K562 (cell line): ENCODE results near the gene ABCF2. TPM values are rescaled to one million over a fixed set of nuclear protein-coding genes. Genes with fewer than 3 reads are reported as not detected.

Experiments used
- CREM ChIP-seq: IDR thresholded peaks from 2 replicates; pipeline ENCODE4 v1.6.1; 2014; ENCODE audit warnings: antibody characterized with exemption, low read depth
- KLF16 ChIP-seq: IDR thresholded peaks from 2 replicates; pipeline ENCODE4 v1.6.1; 2016; ENCODE audit warnings: antibody characterized with exemption
- NFIC ChIP-seq: fragments of 450-650 bp; IDR thresholded peaks from 2 replicates; pipeline ENCODE4 v1.6.1; 2017; ENCODE audit warnings: mild to moderate bottlenecking, inconsistent platforms
- POLR2AphosphoS5 ChIP-seq: IDR thresholded peaks from 2 replicates; pipeline ENCODE4 v1.6.1; 2011; ENCODE audit warnings: mild to moderate bottlenecking, low read depth, low read length, moderate library complexity; ENCODE audit not compliant: control insufficient read depth, insufficient read depth
- SAFB ChIP-seq: fragments of 200-400 bp; formaldehyde crosslinking; IDR thresholded peaks from 2 replicates; pipeline ENCODE4 v1.6.1; 2017; ENCODE audit warnings: low read depth, low read length, borderline replicate concordance
- polyA plus RNA-seq, 8 experiments: library from polyadenylated mRNA; depleted of rRNA in 4 of 8; stranded (reverse) in 5 of 8; unstranded in 3 of 8; fragments of >200 nt; fragmentation: Nextera tagmentation in 2 of 8; fragmentation: Illumina TruSeq in 1 of 8; extraction: Ambion mirVana in 2 of 8; extraction: Trizol in 1 of 8; gene quantifications; 2 replicates each; pipeline versions ENCODE4 v1.2.1 to v1.2.3, GENCODE V29; 2011 to 2014; ENCODE audit warnings: inconsistent platforms in 1 of 8, missing spikeins in 1 of 8
- total RNA-seq, 7 experiments: library from RNA; depleted of rRNA in 6 of 7; stranded (reverse); fragments of >200 nt in 6 of 7; fragmentation: Illumina TruSeq in 2 of 7; extraction: Trizol in 2 of 7; gene quantifications; 2 replicates each; pipeline versions ENCODE4 v1.2.1 to v1.2.3, GENCODE V29; 2011 to 2021; ENCODE audit warnings: low replicate concordance in 1 of 7
- TF ChIP-seq, protein P1 (sequence below): fragments of 150-350 bp; conservative IDR thresholded peaks from 2 replicates; pipeline ENCODE4 v1.6.1; 2014; ENCODE audit warnings: low read length
- TF ChIP-seq, protein P2 (sequence below), 2 experiments: fragments of 450-650 bp; formaldehyde crosslinking in 1 of 2; IDR thresholded peaks; 2 replicates each; pipeline versions ENCODE4 v1.4.0 to v1.6.1; 2014 to 2020; ENCODE audit warnings: mild to moderate bottlenecking in 2 of 2, borderline replicate concordance in 1 of 2, low read depth in 1 of 2

Gene ABCF2
- total and polyA plus RNA-seq, 9 of the 15 experiments (the other 6 are each of a cell fraction or from before 2014, with no cell fraction given) = 62.1 to 224 (median 113) TPM

DNA sequence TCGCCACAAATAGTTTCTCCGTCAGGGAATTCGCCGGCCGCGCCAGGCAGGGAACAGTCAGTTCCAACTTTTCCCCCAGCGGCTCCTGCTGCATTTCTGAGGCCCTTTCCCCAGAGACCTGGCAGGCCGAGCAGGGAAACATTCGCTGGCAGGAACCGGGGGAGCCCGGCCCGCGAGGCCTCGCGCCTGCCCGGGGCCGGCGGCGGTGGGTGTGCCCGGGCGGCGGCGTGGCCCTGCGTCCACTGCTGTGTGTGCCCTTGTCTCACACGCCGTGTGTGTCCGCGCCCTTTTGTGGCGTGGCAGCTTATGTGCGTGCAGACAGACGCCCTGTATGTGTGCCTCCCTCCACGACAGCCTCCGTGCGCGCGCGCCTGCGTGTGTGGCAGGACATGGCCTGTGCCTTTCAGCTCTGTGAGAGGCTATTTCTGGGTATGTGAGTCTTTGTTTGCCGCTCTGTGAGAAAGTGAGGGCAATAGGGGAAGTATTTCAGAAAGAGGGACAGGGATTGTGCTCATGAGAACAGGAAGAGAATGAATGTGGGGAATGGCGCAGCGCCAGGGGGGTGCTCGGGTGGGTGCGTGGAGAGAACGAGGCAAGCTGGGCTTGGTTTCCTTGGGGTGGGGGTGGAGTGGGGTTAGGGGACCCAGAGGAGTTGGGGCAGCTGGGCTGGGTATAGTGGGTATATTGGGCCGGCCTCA, 22.2 kb upstream of the ABCF2 start (continued):
- TF ChIP-seq, protein P1, sequence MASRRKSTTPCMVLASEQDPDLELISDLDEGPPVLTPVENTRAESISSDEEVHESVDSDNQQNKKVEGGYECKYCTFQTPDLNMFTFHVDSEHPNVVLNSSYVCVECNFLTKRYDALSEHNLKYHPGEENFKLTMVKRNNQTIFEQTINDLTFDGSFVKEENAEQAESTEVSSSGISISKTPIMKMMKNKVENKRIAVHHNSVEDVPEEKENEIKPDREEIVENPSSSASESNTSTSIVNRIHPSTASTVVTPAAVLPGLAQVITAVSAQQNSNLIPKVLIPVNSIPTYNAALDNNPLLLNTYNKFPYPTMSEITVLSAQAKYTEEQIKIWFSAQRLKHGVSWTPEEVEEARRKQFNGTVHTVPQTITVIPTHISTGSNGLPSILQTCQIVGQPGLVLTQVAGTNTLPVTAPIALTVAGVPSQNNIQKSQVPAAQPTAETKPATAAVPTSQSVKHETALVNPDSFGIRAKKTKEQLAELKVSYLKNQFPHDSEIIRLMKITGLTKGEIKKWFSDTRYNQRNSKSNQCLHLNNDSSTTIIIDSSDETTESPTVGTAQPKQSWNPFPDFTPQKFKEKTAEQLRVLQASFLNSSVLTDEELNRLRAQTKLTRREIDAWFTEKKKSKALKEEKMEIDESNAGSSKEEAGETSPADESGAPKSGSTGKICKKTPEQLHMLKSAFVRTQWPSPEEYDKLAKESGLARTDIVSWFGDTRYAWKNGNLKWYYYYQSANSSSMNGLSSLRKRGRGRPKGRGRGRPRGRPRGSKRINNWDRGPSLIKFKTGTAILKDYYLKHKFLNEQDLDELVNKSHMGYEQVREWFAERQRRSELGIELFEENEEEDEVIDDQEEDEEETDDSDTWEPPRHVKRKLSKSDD = no peak
- TF ChIP-seq, protein P2, sequence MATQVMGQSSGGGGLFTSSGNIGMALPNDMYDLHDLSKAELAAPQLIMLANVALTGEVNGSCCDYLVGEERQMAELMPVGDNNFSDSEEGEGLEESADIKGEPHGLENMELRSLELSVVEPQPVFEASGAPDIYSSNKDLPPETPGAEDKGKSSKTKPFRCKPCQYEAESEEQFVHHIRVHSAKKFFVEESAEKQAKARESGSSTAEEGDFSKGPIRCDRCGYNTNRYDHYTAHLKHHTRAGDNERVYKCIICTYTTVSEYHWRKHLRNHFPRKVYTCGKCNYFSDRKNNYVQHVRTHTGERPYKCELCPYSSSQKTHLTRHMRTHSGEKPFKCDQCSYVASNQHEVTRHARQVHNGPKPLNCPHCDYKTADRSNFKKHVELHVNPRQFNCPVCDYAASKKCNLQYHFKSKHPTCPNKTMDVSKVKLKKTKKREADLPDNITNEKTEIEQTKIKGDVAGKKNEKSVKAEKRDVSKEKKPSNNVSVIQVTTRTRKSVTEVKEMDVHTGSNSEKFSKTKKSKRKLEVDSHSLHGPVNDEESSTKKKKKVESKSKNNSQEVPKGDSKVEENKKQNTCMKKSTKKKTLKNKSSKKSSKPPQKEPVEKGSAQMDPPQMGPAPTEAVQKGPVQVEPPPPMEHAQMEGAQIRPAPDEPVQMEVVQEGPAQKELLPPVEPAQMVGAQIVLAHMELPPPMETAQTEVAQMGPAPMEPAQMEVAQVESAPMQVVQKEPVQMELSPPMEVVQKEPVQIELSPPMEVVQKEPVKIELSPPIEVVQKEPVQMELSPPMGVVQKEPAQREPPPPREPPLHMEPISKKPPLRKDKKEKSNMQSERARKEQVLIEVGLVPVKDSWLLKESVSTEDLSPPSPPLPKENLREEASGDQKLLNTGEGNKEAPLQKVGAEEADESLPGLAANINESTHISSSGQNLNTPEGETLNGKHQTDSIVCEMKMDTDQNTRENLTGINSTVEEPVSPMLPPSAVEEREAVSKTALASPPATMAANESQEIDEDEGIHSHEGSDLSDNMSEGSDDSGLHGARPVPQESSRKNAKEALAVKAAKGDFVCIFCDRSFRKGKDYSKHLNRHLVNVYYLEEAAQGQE (IDR thresholded peaks at IDR 0.05; ENCODE audit: borderline replicate concordance) = no peak
- TF ChIP-seq, protein P2 (CRISPR knock-in tag; IDR thresholded peaks at IDR 0.05; ENCODE audit: low read depth) = no peak
- no peak; the same call in 1 of the 2 replicates for TF ChIP-seq SAFB
- TF ChIP-seq KLF16 = no peak
- TF ChIP-seq POLR2AphosphoS5 = no peak
- TF ChIP-seq CREM = no peak
- TF ChIP-seq NFIC = peak; percentile 74
